ENCODE data around the gene BAIAP3. TPM values are rescaled to one million over a fixed set of nuclear protein-coding genes. Genes with fewer than 3 reads are reported as not detected.

BAIAP3 gene
- total and polyA plus RNA-seq, 2 of the 8 experiments (the other 6 are each of a cell fraction or from before 2014, with no cell fraction given): 2.9 to 6.8 TPM

DNA sequence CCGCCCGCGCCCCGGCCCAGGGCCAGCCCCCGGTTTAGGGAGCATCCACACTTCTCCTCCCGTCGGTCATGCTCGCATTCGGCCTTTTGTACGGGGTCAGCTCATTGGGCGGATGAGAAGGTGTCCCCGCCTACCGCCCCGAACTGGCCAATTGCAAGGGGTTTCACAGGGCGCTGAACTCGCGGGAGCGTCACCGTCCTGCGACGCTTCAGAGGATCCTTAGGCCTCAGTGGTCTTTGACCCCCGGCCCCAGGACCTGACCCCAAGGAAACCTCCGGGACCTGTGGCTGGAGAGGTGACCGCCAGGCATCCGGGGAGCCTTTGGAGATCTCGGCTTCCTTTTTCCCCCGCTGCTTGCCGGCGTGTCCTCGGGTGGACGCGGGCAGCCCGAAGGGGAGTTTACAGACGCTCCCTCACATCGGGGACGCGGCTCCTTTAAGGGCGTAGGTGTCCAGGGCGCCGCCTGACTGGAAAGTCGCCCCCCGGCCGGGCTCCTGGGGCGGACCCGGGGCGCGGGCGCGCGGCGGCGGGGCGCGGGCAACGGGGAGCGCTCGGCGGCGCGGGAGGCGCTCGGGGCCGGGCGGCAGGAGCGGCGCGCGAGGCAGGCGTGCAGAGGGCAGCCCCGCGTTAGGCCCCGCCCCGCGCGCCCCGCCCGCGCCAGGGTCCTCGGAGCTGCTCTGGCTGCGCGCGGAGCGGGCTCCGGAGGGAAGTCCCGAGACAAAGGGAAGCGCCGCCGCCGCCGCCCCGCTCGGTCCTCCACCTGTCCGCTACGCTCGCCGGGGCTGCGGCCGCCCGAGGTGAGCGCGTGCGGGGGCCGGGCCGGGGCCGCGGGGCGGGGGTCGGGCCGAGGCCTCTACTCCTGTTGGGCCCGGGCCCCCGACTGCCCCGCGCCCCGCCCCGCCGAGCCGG lies 24.2 kb upstream of the BAIAP3 start, which contains the start of gene UBE2I (continued):
- TF ChIP-seq ZNF274 (IDR thresholded peaks at IDR 0.05; ENCODE audit: borderline replicate concordance, extremely low read depth, low read length) (no peak), TCF12 (IDR thresholded peaks at IDR 0.05; ENCODE audit: low read depth, low read length) (no peak), JUN (IDR thresholded peaks at IDR 0.05; ENCODE audit: low read depth, low read length) (no peak), CBX8 (IDR thresholded peaks at IDR 0.05; ENCODE audit: borderline replicate concordance, low read depth, low read length) (no peak), RFX5 (IDR thresholded peaks at IDR 0.05; ENCODE audit: borderline replicate concordance, low read depth, low read length) (no peak), ASH2L (IDR thresholded peaks at IDR 0.05; ENCODE audit: low read length) (peak; percentile 54), KDM4A (IDR thresholded peaks at IDR 0.05; ENCODE audit: low read depth, low read length, severe bottlenecking) (peak; percentile 64), TEAD4 (IDR thresholded peaks at IDR 0.05; ENCODE audit: low read depth, low read length) (no peak), MAFK (IDR thresholded peaks at IDR 0.05; ENCODE audit: low read depth, low read length) (no peak), POU5F1 (IDR thresholded peaks at IDR 0.05; ENCODE audit: low read depth, low read length) (no peak), SP4 (IDR thresholded peaks at IDR 0.05; ENCODE audit: low read length) (peak; percentile 90), PHF8 (conservative IDR thresholded peaks at IDR 0.05; ENCODE audit: low read depth, low read length) (peak; percentile 58; the same call in 1 of the 2 replicates), POLR2A (IDR thresholded peaks at IDR 0.05; ENCODE audit: control extremely low read depth in 1 of 2, low read depth in 2 of 2, low read length in 2 of 2) (peak in 1 of 2 experiments; percentile 54; a peak in 1 of 3 replicates), NANOG (IDR thresholded peaks at IDR 0.05; ENCODE audit: insufficient read depth, low read depth, low read length, poor library complexity, severe bottlenecking) (no peak), YY1 (IDR thresholded peaks at IDR 0.05; ENCODE audit: low read depth, low read length) (no peak), CBX5 (IDR thresholded peaks at IDR 0.05; ENCODE audit: low read depth, low read length) (no peak), SP1 (IDR thresholded peaks at IDR 0.05; ENCODE audit: low read depth, low read length) (peak; percentile 97), FOSL1 (IDR thresholded peaks at IDR 0.05; ENCODE audit: insufficient read depth, low read depth, low read length) (no peak), BRCA1 (IDR thresholded peaks at IDR 0.05; ENCODE audit: low read depth, low read length) (no peak), CHD2 (IDR thresholded peaks at IDR 0.05; ENCODE audit: low read length) (peak; percentile 78), SIN3A (conservative IDR thresholded peaks at IDR 0.05 in 1 of 2, IDR thresholded peaks at IDR 0.05 in 1 of 2; ENCODE audit: low read depth in 1 of 2, low read length in 2 of 2) (peak; percentile 16 to 58; a peak in 1 of 4 replicates), KDM1A (IDR thresholded peaks at IDR 0.05; ENCODE audit: borderline replicate concordance, low read length) (no peak), HDAC6 (IDR thresholded peaks at IDR 0.05; ENCODE audit: low read depth, low read length) (no peak), GTF2F1 (IDR thresholded peaks at IDR 0.05; ENCODE audit: borderline replicate concordance, low read depth, low read length) (no peak), EP300 (IDR thresholded peaks at IDR 0.05; ENCODE audit: borderline replicate concordance in 1 of 2, low read depth in 2 of 2, low read length in 2 of 2) (no peak)
